Mucosa of descending colon (tissue), 3 donors: ENCODE results near the gene RAB10. TPM values are rescaled to one million over a fixed set of nuclear protein-coding genes. Genes with fewer than 3 reads are reported as not detected.

Experiments used
- ATAC-seq: fragments of 200-7000 bp; cut with Tn5 transposase; one replicate; pipeline ENCODE4 v1.9.1; 2020; ENCODE audit warnings: mild to moderate bottlenecking, moderate library complexity
- DNase-seq, 3 donors: peaks; one replicate each; pipeline ENCODE4 v3.0.0-alpha.2; 2020
- H3K36me3 ChIP-seq: fragments of 200-600 bp; one replicate; pipeline ENCODE4 v1.8.0; 2021; ENCODE audit warnings: low read depth, mild to moderate bottlenecking
- H3K4me1 ChIP-seq: fragments of 200-600 bp; one replicate; pipeline ENCODE4 v1.8.0; 2021; ENCODE audit warnings: low read depth, mild to moderate bottlenecking
- H3K4me3 ChIP-seq: fragments of 200-600 bp; one replicate; pipeline ENCODE4 v1.8.0; 2021; ENCODE audit warnings: mild to moderate bottlenecking
- H3K9me3 ChIP-seq: fragments of 200-600 bp; one replicate; pipeline ENCODE4 v1.8.0; 2021; ENCODE audit warnings: mild to moderate bottlenecking
- intact Hi-C, 2 donors: fragments of 100-400 bp; cut with DNase I in 1 of 2; cut with micrococcal nuclease in 1 of 2; formaldehyde crosslinking; loops; one replicate each; pipeline versions ENCODE4 v1.11.0 to v1.11.1; 2022; cut with DNase I, micrococcal nuclease
- total RNA-seq, 3 donors: library from RNA; stranded (reverse); fragmentation: NEBNext Ultra II Directional in 2 of 3; extraction: Animal tissue kit (Norgen Biotek cat#: 25700) in 2 of 3; gene quantifications; one replicate each; pipeline versions ENCODE4 v1.2.1 to v1.2.4, GENCODE V29; 2021 to 2023
- TF ChIP-seq, protein P1 (sequence below): fragments of 200-600 bp; IDR thresholded peaks from one replicate; pipeline ENCODE4 v1.8.0; 2022; ENCODE audit warnings: antibody characterized with exemption, mild to moderate bottlenecking
- donor health status: DM: no; HTN: no; CAD: no; lungs with moderate emphysema.
- donor health status: DM: no; HTN: no; CAD: no.
- donor health status: DM: no; HTN: yes; CAD: no.

Gene RAB10
- total RNA-seq, 3 donors from 2014 or later, result 129 to 166 (median 162) TPM

DNA sequence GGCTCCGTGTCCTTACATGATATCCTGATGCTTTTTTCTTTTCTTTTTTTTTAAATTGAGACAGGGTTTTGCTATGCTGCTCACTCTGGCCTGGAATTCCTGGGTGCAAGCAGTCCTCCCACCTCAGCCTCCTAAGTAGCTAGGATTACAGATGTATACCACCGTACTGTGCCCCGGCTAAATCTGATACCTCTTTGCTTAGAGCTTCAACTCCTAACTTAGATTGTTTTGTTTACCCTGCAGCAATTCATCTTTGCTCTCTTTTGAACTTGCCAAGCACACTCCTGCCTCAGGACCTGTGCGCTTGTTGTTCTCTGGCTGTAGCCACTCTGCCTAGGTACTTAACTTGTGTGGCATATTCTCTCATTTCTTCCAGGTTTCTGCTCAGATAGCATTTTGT, 24.5 kb downstream of the RAB10 start:
- Histone ChIP-seq H3K9me3 (no peaks in the 10 kb centered on the region), H3K36me3 (no peaks in the 10 kb centered on the region), H3K4me3 (no peak overlapping the region), H3K4me1 (no peaks in the 10 kb centered on the region)
- intact Hi-C loops, result no loop called here
- DNase-seq, result no peak
- TF ChIP-seq, protein P1, sequence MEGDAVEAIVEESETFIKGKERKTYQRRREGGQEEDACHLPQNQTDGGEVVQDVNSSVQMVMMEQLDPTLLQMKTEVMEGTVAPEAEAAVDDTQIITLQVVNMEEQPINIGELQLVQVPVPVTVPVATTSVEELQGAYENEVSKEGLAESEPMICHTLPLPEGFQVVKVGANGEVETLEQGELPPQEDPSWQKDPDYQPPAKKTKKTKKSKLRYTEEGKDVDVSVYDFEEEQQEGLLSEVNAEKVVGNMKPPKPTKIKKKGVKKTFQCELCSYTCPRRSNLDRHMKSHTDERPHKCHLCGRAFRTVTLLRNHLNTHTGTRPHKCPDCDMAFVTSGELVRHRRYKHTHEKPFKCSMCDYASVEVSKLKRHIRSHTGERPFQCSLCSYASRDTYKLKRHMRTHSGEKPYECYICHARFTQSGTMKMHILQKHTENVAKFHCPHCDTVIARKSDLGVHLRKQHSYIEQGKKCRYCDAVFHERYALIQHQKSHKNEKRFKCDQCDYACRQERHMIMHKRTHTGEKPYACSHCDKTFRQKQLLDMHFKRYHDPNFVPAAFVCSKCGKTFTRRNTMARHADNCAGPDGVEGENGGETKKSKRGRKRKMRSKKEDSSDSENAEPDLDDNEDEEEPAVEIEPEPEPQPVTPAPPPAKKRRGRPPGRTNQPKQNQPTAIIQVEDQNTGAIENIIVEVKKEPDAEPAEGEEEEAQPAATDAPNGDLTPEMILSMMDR, result no peak
- peak; percentile 8 for ATAC-seq

DNA sequence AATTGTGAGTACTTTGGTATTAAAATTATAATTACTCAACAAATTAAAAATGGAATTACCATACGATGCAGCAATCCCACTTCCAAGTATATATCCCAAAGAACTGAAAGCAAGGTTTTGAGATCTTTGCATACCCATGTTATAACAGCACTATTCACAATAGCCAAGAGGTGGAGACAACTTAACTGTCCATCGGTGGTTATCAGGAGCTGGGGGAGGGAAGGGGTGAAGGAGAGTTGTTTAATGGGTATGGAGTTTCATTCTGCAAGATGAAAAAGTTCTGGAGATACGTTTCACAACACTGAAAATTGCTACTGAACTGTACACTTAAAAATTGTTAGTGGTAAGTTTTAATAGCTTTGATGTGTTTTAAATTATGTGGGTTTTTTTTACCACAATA, 25.7 kb downstream of the RAB10 start:
- intact Hi-C loops, result no loop called here
- Histone ChIP-seq H3K9me3 (no peaks in the 10 kb centered on the region), H3K4me3 (no peak overlapping the region), H3K4me1 (peaks cover 3% of the 10 kb centered on the region), H3K36me3 (no peaks in the 10 kb centered on the region)
- ATAC-seq, result no peak
- no peak for DNase-seq
- TF ChIP-seq, protein P1, result no peak

DNA sequence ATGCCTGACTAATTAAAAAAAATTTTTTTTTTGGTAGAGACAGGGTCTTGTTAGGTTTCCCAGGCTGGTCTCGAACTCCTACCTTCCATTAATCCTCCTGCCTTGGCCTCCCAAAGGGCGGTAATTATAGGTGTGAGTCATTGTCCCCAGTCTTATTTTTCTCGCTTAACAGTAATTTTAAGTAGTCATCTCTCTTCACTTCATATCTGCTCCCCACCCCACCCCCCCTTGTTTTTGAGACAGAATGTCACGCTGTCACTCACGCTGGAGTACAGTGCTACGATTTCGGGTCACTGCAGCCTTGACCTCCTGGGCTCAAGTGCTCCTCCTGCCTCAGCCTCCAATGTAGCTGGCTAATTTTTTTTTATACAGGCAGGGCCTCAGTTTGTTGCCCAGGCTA, 27.7 kb downstream of the RAB10 start:
- TF ChIP-seq, protein P1, result no peak
- no peak for DNase-seq
- peaks cover 11% of the 10 kb centered on the region for H3K4me1 ChIP-seq
- intact Hi-C loops, result no loop called here
- no peak overlapping the region for H3K4me3 ChIP-seq
- no peak for ATAC-seq
- no peaks in the 10 kb centered on the region for H3K9me3 ChIP-seq
- H3K36me3 ChIP-seq, result no peaks in the 10 kb centered on the region

DNA sequence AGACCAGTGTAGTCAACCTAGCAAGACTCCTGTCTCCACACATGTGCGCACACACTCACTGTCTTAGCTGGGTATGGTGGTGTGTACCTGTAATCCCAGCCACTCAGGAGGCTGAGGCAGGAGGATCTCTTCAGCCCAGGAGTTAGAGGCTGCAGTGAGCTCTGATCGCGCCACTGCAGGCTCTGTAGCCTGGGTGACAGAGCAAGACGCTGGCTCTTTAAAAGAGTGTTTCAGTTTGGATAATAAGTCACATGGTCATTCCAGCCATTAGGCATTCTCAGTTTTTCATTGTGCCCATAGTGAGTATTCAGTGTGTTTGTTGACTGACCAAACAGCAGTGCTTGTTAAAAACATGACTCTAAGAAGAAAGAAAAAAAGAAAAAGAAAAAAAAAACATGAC, 31.0 kb downstream of the RAB10 start:
- H3K4me1 ChIP-seq, result peaks cover 16% of the 10 kb centered on the region

DNA sequence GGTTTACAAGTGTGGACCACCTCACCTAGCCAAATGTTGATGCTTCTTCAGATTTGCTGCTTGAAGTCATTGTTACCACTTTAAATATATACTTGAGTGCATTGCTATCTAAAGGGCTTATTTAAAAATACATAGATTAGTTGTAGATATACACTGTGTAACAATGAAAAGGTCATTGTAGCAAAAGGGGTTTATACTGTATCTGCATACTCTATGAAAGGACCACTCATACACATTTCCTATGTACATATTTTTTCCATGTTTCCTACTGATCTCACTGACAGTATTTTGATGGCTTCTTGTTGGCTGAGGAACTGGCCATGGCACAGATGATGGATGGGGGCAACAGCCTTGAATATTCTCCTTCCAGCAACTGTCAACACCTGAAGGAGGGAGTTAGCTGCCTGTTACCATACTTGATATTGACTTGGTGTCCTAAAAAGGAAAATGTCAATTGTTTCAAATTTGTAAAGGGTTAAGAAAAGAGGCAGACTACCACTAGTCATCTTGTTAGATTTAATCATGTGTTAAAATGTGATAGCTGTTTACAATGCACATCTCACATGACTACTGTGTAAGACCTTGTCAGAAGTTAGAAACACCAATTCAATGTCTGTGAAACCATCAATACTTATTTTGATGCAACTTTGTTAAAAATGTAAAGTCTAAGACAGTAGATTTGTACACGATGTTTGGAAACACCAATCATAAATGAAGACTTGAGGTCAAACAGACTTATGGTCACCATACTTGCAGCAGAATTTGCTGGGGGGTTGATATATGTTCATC, 33.5 kb downstream of the RAB10 start:
- no peaks in the 10 kb centered on the region for H3K9me3 ChIP-seq
- ATAC-seq (no peak), DNase-seq (no peak)
- intact Hi-C loops, result no loop called here
- H3K36me3 ChIP-seq, result no peaks in the 10 kb centered on the region
- no peak overlapping the region for H3K4me3 ChIP-seq
- TF ChIP-seq, protein P1, result no peak
- peaks cover 21% of the 10 kb centered on the region for H3K4me1 ChIP-seq

More for the DNA sequence above, 31.0 kb downstream of the RAB10 start:
- intact Hi-C loops, result no loop called here
- H3K9me3 ChIP-seq, result no peaks in the 10 kb centered on the region
- peak; percentile 60 for ATAC-seq
- no peak overlapping the region for H3K4me3 ChIP-seq
- TF ChIP-seq, protein P1, result no peak
- DNase-seq, result no peak
- H3K36me3 ChIP-seq, result no peaks in the 10 kb centered on the region
